ENCODE measurements around the gene ARHGAP25.

ARHGAP25 gene

DNA sequence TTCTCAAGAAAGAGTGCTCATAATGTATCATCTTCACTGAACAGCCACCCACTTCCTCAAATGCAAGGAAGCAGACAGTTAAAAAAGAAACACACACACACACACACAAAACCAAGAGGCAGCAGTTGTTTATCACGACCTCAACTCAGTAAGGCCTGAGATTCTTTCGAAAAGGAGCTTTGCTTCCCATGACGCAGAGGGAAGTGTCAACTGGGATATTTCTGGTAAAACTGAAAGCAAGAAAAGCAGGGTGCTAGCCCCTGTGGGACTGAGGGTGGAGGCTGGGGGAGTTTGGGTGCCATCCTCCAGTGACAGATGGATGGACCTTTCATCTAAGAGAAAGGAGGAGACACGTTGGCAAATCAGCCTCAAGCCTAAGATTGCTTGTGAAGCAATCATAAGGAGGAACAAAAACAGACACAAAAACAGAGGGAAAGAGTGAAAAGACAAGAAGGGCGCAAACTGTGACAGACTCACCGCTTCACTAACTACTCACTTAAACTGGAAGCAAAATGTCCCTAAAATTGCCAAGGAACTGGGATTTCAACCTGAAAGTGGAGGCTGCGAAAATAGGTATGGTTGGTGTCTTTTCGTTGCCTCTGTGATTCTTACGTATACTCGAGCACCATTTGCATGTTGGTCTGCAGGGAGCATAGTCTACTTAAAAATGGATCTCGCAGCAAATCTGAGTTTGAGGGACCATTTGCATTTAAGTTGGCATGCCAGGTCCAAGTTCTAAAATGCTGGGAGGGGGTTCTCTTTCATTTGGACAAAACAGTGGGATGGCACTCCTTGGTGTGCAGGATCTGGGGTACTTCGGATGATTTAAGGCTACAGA, at the start of gene ARHGAP25:
ARHGAP25 (plus strand) TSS at position 124 of the 838 bp plus-strand sequence; CDS start at position 513, 389 bp downstream.
- DNase-seq, result no peak

DNA sequence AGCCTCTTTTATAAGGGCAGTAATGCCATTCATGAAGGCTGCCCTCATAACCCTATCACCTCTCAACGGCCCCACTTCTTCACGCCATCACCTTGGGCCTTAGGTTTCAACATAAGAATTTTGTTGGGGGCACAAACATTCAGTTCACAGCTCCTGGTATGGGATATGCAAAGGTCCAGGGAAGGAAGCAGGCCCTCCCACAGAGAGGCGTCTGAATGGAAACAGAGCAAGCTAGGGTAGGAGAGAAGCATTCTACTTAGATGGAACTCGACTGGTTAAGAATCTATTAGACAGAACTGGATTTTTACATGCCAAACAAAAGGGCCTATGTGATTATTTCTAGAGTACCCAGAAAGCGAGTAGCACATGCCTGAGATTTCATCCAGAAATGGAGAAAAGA, 48.4 kb upstream of the ARHGAP25 start:
- no peak for DNase-seq

DNA sequence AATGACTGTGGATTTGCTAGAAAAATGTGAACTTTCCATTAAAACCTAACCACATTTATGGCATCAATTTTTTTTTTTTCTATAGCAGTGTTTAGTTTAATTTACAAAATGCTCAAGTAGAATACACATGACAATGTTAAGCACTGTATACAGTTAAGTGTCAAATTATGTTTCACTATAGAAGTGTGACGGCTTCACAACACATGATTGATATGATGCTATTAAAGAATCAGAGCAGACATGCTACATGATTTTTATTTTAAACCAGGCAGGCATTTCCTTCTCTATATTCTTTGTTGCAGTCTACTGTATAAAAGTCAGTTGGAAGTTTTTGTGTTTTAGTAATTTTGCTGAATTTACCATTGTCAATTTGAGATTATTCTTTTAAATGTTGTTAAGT, 47.6 kb upstream of the ARHGAP25 start:
- no peak for DNase-seq

GRCh38 chr2:68689553-68690537, 44.8 kb upstream of the ARHGAP25 start:
- no peak for DNase-seq

DNA sequence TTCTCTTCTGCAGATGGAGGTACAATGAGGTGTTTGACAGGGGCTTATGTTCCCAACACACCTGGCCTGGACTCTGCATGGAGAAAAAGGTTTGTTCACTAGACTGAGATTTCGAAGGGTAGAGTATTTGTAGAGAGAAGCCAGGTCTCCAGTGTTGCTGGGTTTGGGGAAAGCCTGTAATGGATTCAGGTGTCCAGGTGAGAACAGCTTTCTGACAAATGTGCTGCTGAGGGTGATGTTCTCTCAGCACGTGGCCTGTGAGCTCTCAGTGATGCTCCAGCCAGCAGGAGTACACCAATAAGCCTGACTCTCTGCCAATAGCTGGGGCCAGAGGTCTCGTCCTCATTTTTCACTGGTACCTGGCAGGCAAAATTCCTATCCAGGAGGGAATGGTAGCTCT, 43.8 kb upstream of the ARHGAP25 start:
- DNase-seq, result no peak

- no peak for DNase-seq
Observed at GRCh38 chr2:68692511-68692910, 42.1 kb upstream of the ARHGAP25 start.

GRCh38 chr2:68693951-68694350, 40.7 kb upstream of the ARHGAP25 start:
- DNase-seq, result no peak

DNA sequence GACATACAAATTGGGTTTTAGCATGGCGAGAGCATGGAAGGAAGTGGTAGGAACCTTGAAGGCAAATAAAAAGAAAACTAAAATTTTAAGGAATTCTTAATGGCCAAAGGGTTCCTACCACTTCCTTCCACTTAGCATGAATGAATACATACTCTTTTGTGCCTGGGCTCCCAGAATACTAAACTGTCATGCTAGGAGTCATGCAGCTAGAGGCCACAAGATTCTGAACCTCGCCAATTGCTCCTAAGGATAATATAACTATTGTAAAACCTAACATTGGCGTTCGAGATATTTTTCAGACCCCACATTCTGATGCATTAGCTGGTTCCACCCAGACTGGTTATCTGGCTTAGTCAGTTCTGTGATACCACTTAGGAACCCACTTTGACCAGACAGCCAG, 38.6 kb upstream of the ARHGAP25 start:
- no peak for DNase-seq

- DNase-seq, result no peak
Observed at GRCh38 chr2:68696554-68696953, 38.1 kb upstream of the ARHGAP25 start.

DNA sequence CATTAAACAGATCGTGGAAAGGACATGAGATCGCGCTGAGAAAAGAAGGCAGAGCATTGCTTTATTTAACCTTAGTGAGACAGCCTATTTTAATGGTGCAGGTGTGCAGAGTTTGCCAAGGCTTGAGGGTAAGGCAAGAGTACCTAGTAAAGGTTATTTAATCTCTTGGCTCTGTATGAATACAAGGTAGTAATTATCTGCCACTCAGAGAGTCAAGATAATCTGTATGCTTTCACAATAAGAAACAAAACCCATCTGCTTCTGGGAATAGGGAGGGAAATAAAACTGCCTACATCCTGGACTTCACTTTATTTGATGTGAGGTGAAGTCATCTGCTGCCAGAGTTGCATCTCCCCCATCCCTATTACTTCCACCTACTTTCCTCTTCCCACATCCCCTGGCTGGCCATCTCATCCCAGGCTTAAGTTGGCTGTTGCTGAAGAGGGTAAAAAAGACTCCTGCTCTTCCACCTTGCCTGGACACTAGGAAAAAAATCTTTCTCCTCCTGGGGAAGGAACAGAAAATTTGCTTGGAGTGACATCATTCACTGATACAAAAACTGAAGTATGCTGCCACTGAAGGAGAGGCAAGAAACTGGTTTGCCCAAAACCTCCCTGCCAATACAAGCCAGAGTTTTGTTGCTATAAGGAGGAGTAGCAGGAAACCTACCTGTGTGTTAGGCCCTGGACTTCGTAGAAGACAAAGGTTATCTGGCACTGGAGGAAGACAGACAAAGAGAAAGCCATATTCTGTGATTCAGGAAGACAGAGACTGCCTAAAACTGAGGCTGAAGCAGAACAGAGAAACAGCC, 35.8 kb upstream of the ARHGAP25 start:
- peak; percentile 86 for DNase-seq

- DNase-seq, result no peak
Observed at GRCh38 chr2:68700560-68700959, 34.1 kb upstream of the ARHGAP25 start.

DNA sequence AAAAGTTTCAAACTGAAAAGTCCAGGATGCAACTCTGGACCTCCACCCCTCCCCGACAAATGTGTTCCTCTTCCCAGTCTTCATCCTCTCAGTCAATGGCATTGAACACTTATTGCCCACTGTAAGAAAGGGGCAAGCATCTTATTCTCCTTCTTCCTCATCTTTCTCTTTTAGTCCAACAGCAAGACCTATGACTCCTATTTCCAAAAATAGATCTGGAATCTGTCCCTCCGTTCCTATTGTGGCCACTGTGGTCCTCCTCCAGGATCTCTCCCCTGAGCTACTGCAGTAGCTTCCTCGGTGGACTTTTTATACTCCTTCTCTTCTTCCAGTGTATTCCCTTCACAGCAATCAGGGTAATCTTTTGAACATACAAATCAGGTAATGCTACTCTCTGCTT, 28.0 kb upstream of the ARHGAP25 start:
- DNase-seq, result no peak

DNA sequence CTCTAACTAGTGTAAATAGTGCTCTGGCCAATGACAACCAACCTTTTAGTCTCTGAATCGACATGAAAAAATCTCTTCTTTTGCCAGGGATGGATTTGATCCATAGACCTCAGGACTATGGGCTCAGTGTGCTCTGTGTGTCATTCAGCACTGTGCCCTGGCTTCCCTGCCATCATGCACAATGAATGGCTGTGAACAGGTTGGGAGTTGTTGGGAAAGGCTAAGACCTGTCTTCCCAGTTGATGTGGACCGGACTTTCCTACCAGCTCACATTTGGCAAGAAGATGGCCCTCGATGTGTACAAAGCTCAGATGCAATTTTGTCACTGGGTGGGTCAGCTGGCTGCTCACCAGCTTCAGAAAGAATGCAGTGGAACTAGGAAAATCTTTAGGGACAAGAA, 26.0 kb upstream of the ARHGAP25 start:
- DNase-seq, result no peak

- DNase-seq, result peak; percentile 18
Observed at GRCh38 chr2:68709421-68709911, 25.1 kb upstream of the ARHGAP25 start.

GRCh38 chr2:68710336-68710735, 24.3 kb upstream of the ARHGAP25 start:
- DNase-seq, result no peak

GRCh38 chr2:68710756-68711155, 23.9 kb upstream of the ARHGAP25 start:
- no peak for DNase-seq

DNA sequence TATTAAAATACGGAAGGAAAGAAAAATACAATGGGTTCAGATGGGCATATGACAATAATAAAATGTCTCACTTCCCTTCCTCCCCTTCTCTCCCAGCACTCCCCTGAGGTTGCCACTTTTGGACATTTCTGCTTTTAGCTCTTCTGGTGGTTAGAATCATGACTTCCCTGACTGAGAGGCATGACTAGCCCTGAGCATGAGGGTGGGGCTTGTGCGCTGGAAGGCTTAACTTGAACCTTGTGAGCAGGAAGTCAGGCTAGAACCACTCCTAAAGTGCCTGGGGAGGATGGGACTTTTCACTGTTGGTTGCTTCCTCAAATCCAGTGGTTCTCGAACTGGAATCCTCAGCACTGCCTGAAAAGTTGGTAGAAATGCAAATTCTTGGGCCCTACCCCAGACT, 19.7 kb upstream of the ARHGAP25 start:
- no peak for DNase-seq

DNA sequence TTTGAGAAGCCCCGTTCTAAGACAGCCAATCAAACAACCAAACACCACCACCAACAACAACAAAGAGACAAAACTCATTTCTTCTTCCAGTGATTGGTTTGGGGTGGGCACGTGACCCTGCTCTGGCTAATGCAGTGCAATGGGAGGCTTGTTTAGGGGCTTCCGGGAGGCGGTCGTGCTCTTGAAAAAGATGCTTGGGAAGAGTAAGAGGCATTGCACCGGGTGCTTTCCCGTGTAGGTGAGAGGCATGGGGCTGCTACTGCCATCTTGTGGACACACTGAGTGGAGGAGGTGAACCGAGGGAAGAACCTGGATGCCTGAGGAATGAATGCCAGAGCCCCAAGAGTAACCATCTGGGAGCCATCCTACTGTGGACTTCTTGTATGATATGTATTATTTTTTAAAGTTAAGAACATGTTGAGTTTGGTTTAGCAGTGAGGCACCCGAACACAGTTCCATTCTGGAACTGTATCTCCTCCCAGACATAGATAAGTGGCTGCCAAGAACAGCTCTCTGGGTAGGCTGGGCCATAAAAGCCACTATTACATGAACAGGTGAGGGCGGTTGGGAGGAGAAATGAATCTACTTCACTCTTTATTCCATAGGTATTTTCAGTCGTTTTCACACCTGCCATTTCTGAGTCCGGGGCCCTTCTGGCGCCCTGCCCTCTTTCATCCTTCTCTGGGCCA, 19.1 kb upstream of the ARHGAP25 start:
- DNase-seq, result peak; percentile 35

DNA sequence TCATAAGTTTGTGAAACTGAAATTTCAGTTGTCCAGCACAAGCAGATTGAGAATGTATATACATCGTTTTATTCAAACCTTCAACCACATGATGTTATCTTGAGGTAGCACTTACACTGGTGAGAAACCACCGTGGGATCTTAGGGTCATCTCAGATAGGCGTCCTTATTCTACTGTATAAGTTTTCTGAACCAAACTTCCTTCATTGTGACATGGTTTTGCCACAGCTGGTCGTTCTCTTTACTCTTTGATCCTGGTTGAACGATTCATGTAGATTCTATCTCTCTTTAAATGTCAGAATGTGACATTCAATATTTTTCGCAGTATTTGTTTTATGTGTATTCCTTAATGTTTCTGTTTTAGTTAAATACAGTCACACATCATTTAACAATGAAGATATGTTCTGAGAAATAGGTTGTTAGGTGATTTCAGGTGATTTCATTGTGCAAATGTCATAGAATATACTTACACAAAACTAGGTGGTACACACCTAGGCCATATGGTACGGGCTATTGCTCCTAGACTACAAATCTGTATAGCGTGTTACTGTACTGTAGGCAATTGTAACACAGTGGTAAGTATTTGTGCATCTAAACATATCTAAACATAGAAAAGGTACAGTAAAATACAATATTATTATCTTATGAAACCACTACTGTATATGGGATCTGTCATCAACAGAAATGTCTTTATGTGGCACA, 17.9 kb upstream of the ARHGAP25 start:
- DNase-seq, result no peak

DNA sequence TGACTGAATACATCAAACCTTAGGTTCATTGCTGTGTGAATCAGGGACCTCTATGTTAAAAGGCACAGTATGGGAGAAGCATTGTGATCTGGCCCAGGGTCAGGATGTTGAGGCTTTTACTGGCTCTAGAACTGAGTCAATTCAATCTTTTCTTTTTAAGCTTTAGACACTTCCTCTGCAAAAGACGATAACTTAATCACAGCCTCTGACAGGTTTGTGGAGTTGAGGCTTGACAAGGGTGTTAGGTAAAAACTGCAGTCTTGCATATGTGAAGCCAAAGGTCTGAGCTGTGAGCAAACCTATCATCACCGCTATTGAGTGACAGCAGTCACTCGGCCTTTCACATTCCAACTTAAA, 17.3 kb upstream of the ARHGAP25 start:
- DNase-seq, result no peak

GRCh38 chr2:68719912-68720311, 14.7 kb upstream of the ARHGAP25 start:
- no peak for DNase-seq

DNA sequence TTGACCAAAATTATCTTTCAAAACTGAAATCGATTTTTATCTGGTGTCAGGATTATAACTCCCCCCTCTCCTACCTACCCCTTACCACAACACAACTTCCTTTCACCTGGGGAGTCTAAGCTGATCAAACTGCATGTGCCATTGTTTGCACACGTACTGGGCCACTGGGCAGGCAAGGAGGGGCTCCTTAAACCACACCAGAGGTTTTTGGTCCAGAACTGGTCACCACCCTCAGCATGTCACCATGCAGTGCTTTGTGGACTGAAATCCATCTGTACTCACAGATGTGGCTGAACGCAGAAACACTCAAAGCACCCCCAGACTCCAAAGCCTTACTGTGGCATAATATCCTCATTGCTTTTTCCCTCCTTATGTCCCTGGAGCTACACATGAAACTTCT, 13.9 kb upstream of the ARHGAP25 start:
- no peak for DNase-seq

Measured in NCI-H1105 (cell line).